Right lobe of liver (tissue), 4 donors: Measurements from ENCODE around the gene VKORC1.

Experiments
- CTCF ChIP-seq, 4 donors: fragments of 200-600 bp in 3 of 4; fragments of 450-650 bp in 1 of 4; IDR thresholded peaks; one replicate each; pipeline versions ENCODE4 v1.5.1 to v1.8.0; 2016 to 2022; ENCODE audit warnings: antibody characterized with exemption in 4 of 4, mild to moderate bottlenecking in 2 of 4
- POLR2A ChIP-seq: fragments of 450-650 bp; IDR thresholded peaks from one replicate; pipeline ENCODE4 v1.6.1; 2017; ENCODE audit warnings: antibody characterized with exemption, mild to moderate bottlenecking
- donor health status: DM: no; HTN: no; CAD: no.
- donor health status: DM: no; HTN: no; CAD: no.
- donor health status: DM: no; HTN: yes; CAD: no.

GRCh38 chr16:31081428-31082351 lies 12.9 kb downstream of the VKORC1 start:
- no peak for TF ChIP-seq CTCF (IDR thresholded peaks at IDR 0.05)
- no peak for TF ChIP-seq POLR2A
